Muscle layer of duodenum (tissue), 2 donors: ENCODE results near the gene RBP4.

Experiments
- H3K27ac ChIP-seq: one replicate; pipeline ENCODE4 v1.7.0; 2013; ENCODE audit warnings: mild to moderate bottlenecking, low read length
- H3K27me3 ChIP-seq: one replicate; pipeline ENCODE4 v1.7.0; 2013; ENCODE audit warnings: low read depth, mild to moderate bottlenecking, control low read depth, low read length
- H3K36me3 ChIP-seq, 2 donors: one replicate each; pipeline ENCODE4 v1.7.0; 2013; ENCODE audit warnings: low read length in 2 of 2, control low read depth in 1 of 2, mild to moderate bottlenecking in 1 of 2; ENCODE audit not compliant: insufficient read depth in 2 of 2, control insufficient read depth in 1 of 2
- H3K4me1 ChIP-seq, 2 donors: one replicate each; pipeline ENCODE4 v1.7.0; 2013; ENCODE audit warnings: low read length in 2 of 2, mild to moderate bottlenecking in 2 of 2, control low read depth in 1 of 2, moderate library complexity in 1 of 2; ENCODE audit not compliant: insufficient read depth in 2 of 2, control insufficient read depth in 1 of 2
- H3K4me3 ChIP-seq, 2 donors: one replicate each; pipeline ENCODE4 v1.7.0; 2013; ENCODE audit warnings: low read length in 2 of 2, low read depth in 1 of 2, mild to moderate bottlenecking in 1 of 2
- H3K9me3 ChIP-seq, 2 donors: one replicate each; pipeline ENCODE4 v1.7.0; 2013; ENCODE audit warnings: low read length in 2 of 2, control low read depth in 1 of 2, mild to moderate bottlenecking in 1 of 2; ENCODE audit not compliant: control insufficient read depth in 1 of 2
- donor health status: healthy.

RBP4 gene

GRCh38 chr10:93612311-93612710, 11.3 kb upstream of the RBP4 start, which contains the start of gene PDE6C:
PDE6C (plus strand) TSS chr10:93612537; CDS start chr10:93612726, 189 bp downstream.
- no peak within 1 kb of the TSS for H3K27ac ChIP-seq
- H3K9me3 ChIP-seq = peaks cover 0 to 3% of the 10 kb centered on the region in 2 donors
- no peaks in the 10 kb centered on the region for H3K36me3 ChIP-seq
- H3K27me3 ChIP-seq = peaks cover 3% of the 10 kb centered on the region
- peaks cover 0 to 3% of the 10 kb centered on the region in 2 donors for H3K4me1 ChIP-seq
- H3K4me3 ChIP-seq = no peak within 1 kb of the TSS

- Histone ChIP-seq H3K27ac (no peak overlapping the region), H3K27me3 (peaks cover 6% of the 10 kb centered on the region), H3K36me3 (no peaks in the 10 kb centered on the region), H3K4me3 (no peak overlapping the region), H3K4me1 (no peaks in the 10 kb centered on the region), H3K9me3 (peaks cover 0 to 3% of the 10 kb centered on the region in 2 donors)
These were observed 7.4 kb upstream of the RBP4 start for GRCh38 chr10:93608421-93608820.

DNA sequence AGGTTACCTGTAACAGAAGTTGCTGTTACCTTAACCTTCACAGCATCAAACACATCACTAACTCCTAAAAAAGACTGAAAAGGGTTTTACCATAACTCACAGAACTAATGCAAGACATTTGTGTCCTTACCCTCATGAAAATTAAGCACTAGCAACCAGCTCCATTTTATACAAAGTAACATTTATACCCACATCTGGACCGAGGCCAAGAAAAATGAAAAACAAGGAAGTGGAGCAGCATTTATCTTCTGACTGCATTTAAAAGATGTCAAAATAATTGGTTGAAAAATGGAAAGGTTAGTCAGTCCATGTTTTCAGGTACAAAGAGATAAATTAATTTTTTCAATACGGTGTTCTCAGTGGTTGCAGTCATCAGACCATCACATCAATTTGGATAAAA, 3.1 kb upstream of the RBP4 start:
- no peak overlapping the region for H3K27ac ChIP-seq
- no peaks in the 10 kb centered on the region for H3K36me3 ChIP-seq
- H3K4me1 ChIP-seq = peaks cover 0 to 11% of the 10 kb centered on the region in 2 donors
- H3K9me3 ChIP-seq = peaks cover 0 to 3% of the 10 kb centered on the region in 2 donors
- peaks cover 23% of the 10 kb centered on the region for H3K27me3 ChIP-seq
- no peak overlapping the region for H3K4me3 ChIP-seq

GRCh38 chr10:93603023-93603422, 2.0 kb upstream of the RBP4 start:
- Histone ChIP-seq H3K27me3 (peaks cover 23% of the 10 kb centered on the region), H3K4me1 (peaks cover 0 to 11% of the 10 kb centered on the region in 2 donors), H3K4me3 (no peak overlapping the region), H3K27ac (no peak overlapping the region), H3K36me3 (no peaks in the 10 kb centered on the region), H3K9me3 (peaks cover 0 to 3% of the 10 kb centered on the region in 2 donors)

GRCh38 chr10:93601774-93602162, 733 bp upstream of the RBP4 start:
- Histone ChIP-seq H3K9me3 (no peaks in the 10 kb centered on the region), H3K4me1 (peaks cover 0 to 11% of the 10 kb centered on the region in 2 donors), H3K27ac (no peak overlapping the region), H3K27me3 (peaks cover 23% of the 10 kb centered on the region), H3K4me3 (no peak overlapping the region), H3K36me3 (no peaks in the 10 kb centered on the region)

- Histone ChIP-seq H3K9me3 (no peaks in the 10 kb centered on the region), H3K27ac (no peak overlapping the region), H3K4me1 (peaks cover 0 to 11% of the 10 kb centered on the region in 2 donors), H3K27me3 (peaks cover 23% of the 10 kb centered on the region), H3K36me3 (no peaks in the 10 kb centered on the region), H3K4me3 (no peak overlapping the region)
These were observed 439 bp downstream of the RBP4 start for GRCh38 chr10:93600446-93601145.

GRCh38 chr10:93599778-93600177, 1.3 kb downstream of the RBP4 start:
- H3K27me3 ChIP-seq = peaks cover 23% of the 10 kb centered on the region
- no peaks in the 10 kb centered on the region for H3K36me3 ChIP-seq
- H3K4me3 ChIP-seq = no peak overlapping the region
- peaks cover 0 to 11% of the 10 kb centered on the region in 2 donors for H3K4me1 ChIP-seq
- no peaks in the 10 kb centered on the region for H3K9me3 ChIP-seq
- H3K27ac ChIP-seq = no peak overlapping the region

- peaks cover 0 to 11% of the 10 kb centered on the region in 2 donors for H3K4me1 ChIP-seq
- H3K27me3 ChIP-seq = peaks cover 23% of the 10 kb centered on the region
- H3K4me3 ChIP-seq = no peak overlapping the region
- no peaks in the 10 kb centered on the region for H3K36me3 ChIP-seq
- H3K9me3 ChIP-seq = no peaks in the 10 kb centered on the region
- no peak overlapping the region for H3K27ac ChIP-seq
These were observed 1.7 kb downstream of the RBP4 start for GRCh38 chr10:93599335-93599734.

DNA sequence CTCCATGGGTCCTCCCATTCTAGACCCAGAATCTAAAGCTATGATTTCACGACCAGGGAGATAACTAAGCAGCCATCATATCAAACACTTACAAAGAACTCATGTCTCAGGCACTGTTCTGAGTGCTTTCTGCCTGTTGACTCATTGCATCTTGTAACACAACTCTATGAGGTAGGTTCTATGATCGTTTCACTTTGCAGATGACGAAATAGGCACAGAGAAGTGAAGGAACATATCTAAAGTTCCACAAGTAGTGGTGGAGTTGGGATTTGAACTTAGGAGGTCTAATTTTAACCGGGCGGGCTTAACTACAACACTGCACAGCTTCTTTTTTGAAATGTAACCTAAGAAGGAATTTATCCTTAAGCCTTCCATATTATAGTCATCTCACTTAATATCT, 2.9 kb downstream of the RBP4 start:
- Histone ChIP-seq H3K27me3 (peaks cover 16% of the 10 kb centered on the region), H3K4me3 (no peak overlapping the region), H3K36me3 (no peaks in the 10 kb centered on the region), H3K9me3 (no peaks in the 10 kb centered on the region), H3K27ac (no peak overlapping the region), H3K4me1 (peaks cover 0 to 11% of the 10 kb centered on the region in 2 donors)

GRCh38 chr10:93597075-93597599, 3.9 kb downstream of the RBP4 start:
- H3K9me3 ChIP-seq = no peaks in the 10 kb centered on the region
- H3K27ac ChIP-seq = no peak overlapping the region
- peaks cover 0 to 11% of the 10 kb centered on the region in 2 donors for H3K4me1 ChIP-seq
- peaks cover 11% of the 10 kb centered on the region for H3K27me3 ChIP-seq
- H3K36me3 ChIP-seq = no peaks in the 10 kb centered on the region
- no peak overlapping the region for H3K4me3 ChIP-seq

DNA sequence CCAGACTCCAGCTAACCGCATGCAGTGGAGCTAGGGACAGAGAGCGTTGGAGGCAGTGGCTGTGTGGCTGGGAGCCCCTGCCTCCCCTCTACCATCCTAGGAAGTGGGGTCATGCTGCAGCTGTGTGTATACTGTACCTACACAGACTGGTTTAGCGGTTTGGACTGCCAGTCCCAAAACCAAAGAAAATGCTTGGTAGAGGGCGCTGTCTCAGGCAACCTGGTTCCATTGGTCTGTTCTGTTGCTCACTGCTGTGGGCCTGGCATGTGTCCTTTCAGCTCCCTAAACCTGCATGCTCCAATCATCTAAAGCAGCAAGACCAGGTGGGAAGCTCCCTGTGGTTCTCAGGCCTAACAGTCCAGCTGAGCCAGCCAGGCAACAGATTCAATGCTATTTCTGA, 4.5 kb downstream of the RBP4 start:
- peaks cover 5% of the 10 kb centered on the region for H3K27me3 ChIP-seq
- no peak overlapping the region for H3K4me3 ChIP-seq
- H3K4me1 ChIP-seq = peaks cover 4 to 10% of the 10 kb centered on the region in 2 donors
- H3K36me3 ChIP-seq = no peaks in the 10 kb centered on the region
- no peak overlapping the region for H3K27ac ChIP-seq
- no peaks in the 10 kb centered on the region for H3K9me3 ChIP-seq
